NCI-H1436 treated with DMSO at 0.1 percent for 48 hours (cell line): ENCODE results near the gene HTT-AS.

Source experiments
- DNase-seq: peaks from one replicate; lab custom pipeline; 2025; lab: John Stamatoyannopoulos, UW

HTT-AS gene

GRCh38 chr4:3029464-3029863 lies 44.9 kb downstream of the HTT-AS start:
- DNase-seq: no peak

- no peak for DNase-seq
Measured at GRCh38 chr4:3026540-3026939, 47.8 kb downstream of the HTT-AS start.

GRCh38 chr4:3025881-3026280 lies 48.5 kb downstream of the HTT-AS start:
- no peak for DNase-seq

GRCh38 chr4:3022651-3023050 lies 51.7 kb downstream of the HTT-AS start:
- no peak for DNase-seq

- DNase-seq: no peak
Measured at GRCh38 chr4:3022112-3022511, 52.2 kb downstream of the HTT-AS start.

GRCh38 chr4:3021627-3022026 lies 52.7 kb downstream of the HTT-AS start:
- no peak for DNase-seq

GRCh38 chr4:3021127-3021526 lies 53.2 kb downstream of the HTT-AS start:
- no peak for DNase-seq

- DNase-seq: no peak
Measured at GRCh38 chr4:3019145-3019846, 55.0 kb downstream of the HTT-AS start.

- DNase-seq: no peak
Measured at GRCh38 chr4:3017504-3017903, 56.8 kb downstream of the HTT-AS start.

- no peak for DNase-seq
Measured at GRCh38 chr4:3016961-3017360, 57.4 kb downstream of the HTT-AS start.

GRCh38 chr4:3013839-3014350 lies 60.4 kb downstream of the HTT-AS start:
- no peak for DNase-seq
